Coronary artery (tissue), 2 donors: ENCODE measurements around the gene RHOU.

Experiments
- DNase-seq: peaks from one replicate; pipeline ENCODE4 v3.0.0-alpha.2; 2017; ENCODE audit warnings: low spot score
- H3K27ac ChIP-seq, 2 donors: fragments of 200-600 bp; sonication (generic); one replicate each; pipeline ENCODE4 v1.5.1; 2016 to 2019
- H3K4me3 ChIP-seq: fragments of 200-600 bp; sonication (generic); 2 replicates; pipeline ENCODE4 v1.5.1; 2016; ENCODE audit warnings: mild to moderate bottlenecking, moderate library complexity
- TF ChIP-seq, protein P1 (sequence below): fragments of 200-600 bp; sonication (generic); IDR thresholded peaks from one replicate; pipeline ENCODE4 v1.5.1; 2019; ENCODE audit warnings: antibody characterized with exemption

RHOU gene

DNA sequence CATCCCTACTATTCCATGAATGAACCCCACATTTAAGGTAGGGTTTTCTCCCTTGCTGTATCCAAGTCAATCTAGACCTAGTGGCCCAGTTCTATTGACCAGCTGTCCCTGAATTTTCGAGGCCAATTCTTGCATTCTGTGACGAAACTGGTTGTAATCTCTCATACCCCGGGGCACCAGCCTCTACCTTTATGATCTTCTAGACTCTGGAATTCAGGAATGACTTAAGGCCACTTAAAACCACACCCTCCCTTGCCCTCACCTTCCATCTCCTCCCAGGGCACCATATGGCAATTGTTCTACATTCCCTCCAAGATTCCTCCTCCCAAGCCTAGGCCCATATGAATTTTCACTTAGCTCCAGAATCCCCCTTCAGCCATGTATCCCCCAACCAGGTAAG is 48.9 kb downstream of the RHOU start:
- DNase-seq, result no peak
- TF ChIP-seq, protein P1, sequence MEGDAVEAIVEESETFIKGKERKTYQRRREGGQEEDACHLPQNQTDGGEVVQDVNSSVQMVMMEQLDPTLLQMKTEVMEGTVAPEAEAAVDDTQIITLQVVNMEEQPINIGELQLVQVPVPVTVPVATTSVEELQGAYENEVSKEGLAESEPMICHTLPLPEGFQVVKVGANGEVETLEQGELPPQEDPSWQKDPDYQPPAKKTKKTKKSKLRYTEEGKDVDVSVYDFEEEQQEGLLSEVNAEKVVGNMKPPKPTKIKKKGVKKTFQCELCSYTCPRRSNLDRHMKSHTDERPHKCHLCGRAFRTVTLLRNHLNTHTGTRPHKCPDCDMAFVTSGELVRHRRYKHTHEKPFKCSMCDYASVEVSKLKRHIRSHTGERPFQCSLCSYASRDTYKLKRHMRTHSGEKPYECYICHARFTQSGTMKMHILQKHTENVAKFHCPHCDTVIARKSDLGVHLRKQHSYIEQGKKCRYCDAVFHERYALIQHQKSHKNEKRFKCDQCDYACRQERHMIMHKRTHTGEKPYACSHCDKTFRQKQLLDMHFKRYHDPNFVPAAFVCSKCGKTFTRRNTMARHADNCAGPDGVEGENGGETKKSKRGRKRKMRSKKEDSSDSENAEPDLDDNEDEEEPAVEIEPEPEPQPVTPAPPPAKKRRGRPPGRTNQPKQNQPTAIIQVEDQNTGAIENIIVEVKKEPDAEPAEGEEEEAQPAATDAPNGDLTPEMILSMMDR, result no peak
- Histone ChIP-seq H3K27ac (no peak overlapping the region), H3K4me3 (no peak overlapping the region)

DNA sequence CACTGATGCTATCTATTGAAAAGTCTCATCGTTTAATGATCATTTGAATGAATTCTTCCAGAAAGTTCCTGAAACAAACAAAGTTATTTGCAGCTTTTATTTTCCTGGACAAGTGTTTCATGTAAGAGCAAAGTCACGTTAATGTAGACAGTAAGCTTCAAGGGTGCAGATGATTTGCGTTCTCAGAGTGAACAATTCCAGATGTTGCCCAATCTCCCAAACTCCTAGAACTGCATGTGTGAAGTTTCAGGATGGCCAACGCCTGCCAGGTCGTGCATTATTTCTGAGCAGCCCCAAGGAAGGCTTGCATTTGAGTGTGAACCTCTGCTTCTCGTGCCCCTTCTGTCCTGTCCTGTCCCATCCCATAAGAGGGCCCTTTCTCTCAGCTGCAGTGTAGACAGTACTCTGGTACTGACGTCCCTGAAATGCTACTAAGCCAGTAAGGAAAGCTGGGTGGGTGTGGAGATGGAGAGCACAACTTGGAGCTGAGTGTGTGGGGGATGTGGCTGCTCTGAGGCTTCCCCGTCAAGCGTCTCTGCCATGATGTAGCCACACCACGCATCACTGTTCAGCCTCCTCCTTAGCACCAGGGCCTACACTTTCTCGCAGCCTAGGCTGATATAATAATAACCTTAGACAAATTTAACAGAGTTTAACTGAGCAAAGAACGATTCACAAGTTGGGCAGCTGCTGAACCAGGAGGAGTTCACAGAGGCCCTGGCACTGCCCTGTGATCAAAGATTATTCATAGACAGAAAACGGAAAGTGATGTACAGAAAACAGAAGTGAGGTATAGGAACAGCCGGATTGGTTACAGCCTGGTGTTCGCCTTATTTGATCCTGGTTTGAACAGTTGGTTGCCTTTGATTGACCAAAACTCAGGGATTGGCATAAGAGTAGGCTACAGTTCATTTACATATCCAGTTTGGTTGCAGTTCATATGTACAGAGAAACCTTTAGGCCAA is 50.4 kb downstream of the RHOU start:
- TF ChIP-seq, protein P1, result no peak
- DNase-seq, result no peak
- H3K27ac ChIP-seq, result no peak overlapping the region
- no peak overlapping the region for H3K4me3 ChIP-seq

DNA sequence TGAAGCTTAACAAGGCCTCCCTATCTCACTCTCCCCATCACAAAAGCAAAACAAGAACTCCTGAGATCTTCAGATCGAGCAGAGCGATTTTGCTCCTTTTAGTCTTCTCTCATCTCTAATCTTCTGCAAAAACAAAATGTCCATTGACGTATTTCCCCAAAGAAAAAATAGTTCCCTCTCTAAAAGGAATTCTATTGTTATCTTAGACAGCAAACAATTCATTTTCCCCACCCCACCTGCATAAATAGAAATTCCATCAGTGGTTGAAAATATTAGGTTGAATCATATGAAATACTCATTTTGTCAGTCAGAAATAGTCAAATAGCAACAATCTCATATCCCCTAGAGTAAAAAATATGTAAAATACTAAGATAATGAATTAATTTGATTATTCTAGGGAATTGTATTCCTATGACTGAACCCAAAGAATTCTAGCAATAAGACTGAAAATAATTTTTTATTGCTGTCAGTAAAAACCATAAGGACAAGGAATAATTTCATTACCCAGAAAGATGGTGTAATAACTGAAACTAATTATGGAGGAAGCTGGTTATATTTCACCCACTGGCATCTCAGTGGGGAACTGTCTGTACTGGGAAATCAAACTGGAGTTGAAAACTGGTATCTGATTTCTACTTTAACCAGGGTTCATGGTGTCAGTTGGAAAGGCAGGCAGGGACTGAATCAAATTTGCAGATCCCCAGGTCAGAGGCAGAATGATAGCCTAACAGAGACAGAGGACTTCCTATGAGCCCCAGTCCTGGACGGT is 51.3 kb downstream of the RHOU start:
- no peak overlapping the region for H3K4me3 ChIP-seq
- no peak for DNase-seq
- TF ChIP-seq, protein P1, result no peak
- no peak overlapping the region for H3K27ac ChIP-seq

DNA sequence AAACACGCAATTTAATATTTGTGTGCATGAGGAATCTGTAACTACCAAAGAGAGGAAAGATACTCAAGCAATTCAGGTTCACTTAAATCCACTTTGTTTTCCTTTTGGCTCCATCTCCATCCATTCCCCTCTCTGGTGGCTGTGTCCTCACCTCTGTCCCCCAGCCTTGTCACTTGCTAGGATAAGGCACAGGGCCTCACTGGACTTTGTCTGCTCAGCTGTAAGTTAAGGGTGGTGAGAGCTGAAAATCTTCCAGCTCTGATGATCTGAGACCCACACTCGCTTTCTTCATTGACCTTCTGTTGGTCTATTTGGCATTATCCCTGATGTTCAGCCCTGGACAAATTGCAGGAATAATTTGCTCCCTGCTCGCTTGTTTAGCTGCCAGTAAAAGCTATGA is 56.5 kb downstream of the RHOU start:
- TF ChIP-seq, protein P1, result no peak
- H3K27ac ChIP-seq, result no peak overlapping the region
- H3K4me3 ChIP-seq, result no peak overlapping the region
- no peak for DNase-seq

DNA sequence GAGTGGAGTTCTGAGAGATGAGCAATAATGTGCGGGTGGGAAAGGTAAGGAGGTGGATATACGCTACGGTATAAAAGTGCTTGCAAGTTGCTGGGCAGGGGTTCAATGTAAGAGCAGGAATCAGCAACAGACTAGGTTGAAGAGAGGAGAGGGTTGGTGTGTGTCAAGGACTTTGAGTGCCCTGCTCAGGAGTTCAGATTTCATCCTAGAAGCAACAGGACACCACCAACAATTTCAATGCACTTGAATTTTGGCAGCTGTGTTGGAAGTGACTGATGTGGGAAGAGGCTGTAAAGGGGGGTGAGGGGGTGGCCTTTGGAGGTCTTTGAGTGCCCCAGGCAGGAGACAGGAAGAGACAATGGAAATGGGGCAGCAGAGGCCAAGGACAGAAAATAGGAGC is 57.3 kb downstream of the RHOU start:
- no peak overlapping the region for H3K4me3 ChIP-seq
- no peak overlapping the region for H3K27ac ChIP-seq
- no peak for DNase-seq
- TF ChIP-seq, protein P1, result no peak

DNA sequence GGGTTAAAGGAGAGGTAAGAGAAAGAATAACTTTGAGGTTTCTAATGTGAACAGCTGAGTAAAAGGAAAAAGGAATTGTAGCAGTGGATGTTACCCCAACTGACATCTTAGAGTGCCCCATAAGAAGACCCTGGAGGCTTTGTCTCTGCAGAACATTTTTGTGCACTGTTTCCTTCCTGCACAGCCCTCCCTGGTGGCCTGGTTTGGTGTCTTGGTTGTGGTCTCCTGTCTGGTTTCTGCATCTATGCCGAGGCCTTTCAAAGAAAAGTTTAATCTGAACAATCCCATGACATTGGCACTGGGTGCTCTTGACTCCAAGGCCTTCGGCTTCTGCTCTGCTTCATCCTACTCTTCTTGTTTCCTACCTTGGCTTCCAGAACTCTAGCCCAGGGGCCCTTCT is 57.8 kb downstream of the RHOU start:
- TF ChIP-seq, protein P1, result no peak
- no peak for DNase-seq
- no peak overlapping the region for H3K27ac ChIP-seq
- H3K4me3 ChIP-seq, result no peak overlapping the region
